ENCODE results near the gene RPN1. TPM values are rescaled to one million over a fixed set of nuclear protein-coding genes. Genes with fewer than 3 reads are reported as not detected.

The RPN1 gene
- total RNA-seq, 1 donor from 2014 or later: 215 TPM

GRCh38 chr3:128686465-128686864 lies 35.8 kb upstream of the RPN1 start:
- Histone ChIP-seq H3K4me1 (peaks cover 6% of the 10 kb centered on the region), H3K27ac (no peak overlapping the region), H3K27me3 (no peaks in the 10 kb centered on the region), H3K36me3 (no peaks in the 10 kb centered on the region), H3K9me3 (no peaks in the 10 kb centered on the region), H3K4me3 (no peak overlapping the region)
- DNase-seq (no peak), ATAC-seq (no peak)
- TF ChIP-seq CTCF (IDR thresholded peaks at IDR 0.05): no peak
- intact Hi-C loops (cut with DNase I): loop anchor here (10.0 kb wide), 1 partner anchor 108 kb away; no protein-coding TSS in a partner anchor

- no peak for DNase-seq
- intact Hi-C loops (cut with DNase I): loop anchor here (10.0 kb wide), 1 partner anchor 110 kb away; no protein-coding TSS in a partner anchor
Measured at GRCh38 chr3:128684986-128685726, 34.5 kb upstream of the RPN1 start.

GRCh38 chr3:128683957-128684356 lies 33.3 kb upstream of the RPN1 start:
- H3K36me3 ChIP-seq: no peaks in the 10 kb centered on the region
- peaks cover 18% of the 10 kb centered on the region for H3K4me1 ChIP-seq
- TF ChIP-seq CTCF (IDR thresholded peaks at IDR 0.05): no peak
- no peaks in the 10 kb centered on the region for H3K27me3 ChIP-seq
- DNase-seq (no peak), ATAC-seq (no peak)
- H3K9me3 ChIP-seq: no peaks in the 10 kb centered on the region
- no peak overlapping the region for H3K27ac ChIP-seq
- H3K4me3 ChIP-seq: no peak overlapping the region
- intact Hi-C loops (cut with DNase I): loop anchor here (10.0 kb wide), 1 partner anchor 111 kb away; no protein-coding TSS in a partner anchor

More at GRCh38 chr3:128684986-128685726, 34.5 kb upstream of the RPN1 start:
- no peak for ATAC-seq
- TF ChIP-seq CTCF (IDR thresholded peaks at IDR 0.05): no peak
- no peaks in the 10 kb centered on the region for H3K27me3 ChIP-seq
- H3K4me1 ChIP-seq: peaks cover 10% of the 10 kb centered on the region
- H3K9me3 ChIP-seq: no peaks in the 10 kb centered on the region
- H3K4me3 ChIP-seq: no peak overlapping the region
- no peaks in the 10 kb centered on the region for H3K36me3 ChIP-seq
- H3K27ac ChIP-seq: no peak overlapping the region

GRCh38 chr3:128681369-128681829 lies 30.8 kb upstream of the RPN1 start:
- Histone ChIP-seq H3K4me1 (peaks cover 18% of the 10 kb centered on the region), H3K4me3 (peak overlapping the region; percentile 60), H3K27me3 (no peaks in the 10 kb centered on the region), H3K36me3 (no peaks in the 10 kb centered on the region), H3K9me3 (no peaks in the 10 kb centered on the region), H3K27ac (peak overlapping the region; percentile 97)
- DNase-seq: no peak
- no peak for TF ChIP-seq CTCF (IDR thresholded peaks at IDR 0.05)
- no peak for ATAC-seq
- intact Hi-C loops (cut with DNase I): loop anchor here (10.0 kb wide), 1 partner anchor 113 kb away; no protein-coding TSS in a partner anchor

GRCh38 chr3:128680603-128681368 lies 30.2 kb upstream of the RPN1 start:
- peak; percentile 95 for TF ChIP-seq CTCF (IDR thresholded peaks at IDR 0.05)
- no peaks in the 10 kb centered on the region for H3K9me3 ChIP-seq
- peaks cover 18% of the 10 kb centered on the region for H3K4me1 ChIP-seq
- intact Hi-C loops (cut with DNase I): loop anchor here (10.0 kb wide), 1 partner anchor 114 kb away; no protein-coding TSS in a partner anchor
- H3K27ac ChIP-seq: peak overlapping the region; percentile 97
- no peaks in the 10 kb centered on the region for H3K36me3 ChIP-seq
- DNase-seq: peak; percentile 100
- ATAC-seq: peak; percentile 98
- no peaks in the 10 kb centered on the region for H3K27me3 ChIP-seq
- H3K4me3 ChIP-seq: peak overlapping the region; percentile 60

Data from upper lobe of right lung (tissue), 1 donor.